Epithelial cell of proximal tubule (primary cell): ENCODE data around the gene SKA3. TPM values are rescaled to one million over a fixed set of nuclear protein-coding genes. Genes with fewer than 3 reads are reported as not detected.

Experiments
- DNase-seq: peaks from one replicate; pipeline ENCODE4 v3.0.0-alpha.2; 2011; ENCODE audit warnings: low read depth
- H3K4me3 ChIP-seq: 2 replicates; pipeline ENCODE4 v1.5.1; 2011; ENCODE audit warnings: low read depth, mild to moderate bottlenecking, low read length
- CTCF ChIP-seq: conservative IDR thresholded peaks from 2 replicates; pipeline ENCODE4 v1.5.1; 2012; ENCODE audit warnings: low read depth, mild to moderate bottlenecking, low read length
- total RNA-seq: library from RNA; depleted of rRNA; stranded (reverse); fragments of >200 nt; gene quantifications from 2 replicates; pipeline ENCODE4 v1.2.3, GENCODE V29; 2015

The SKA3 gene
- total RNA-seq, 1 donor from 2014 or later, result 22.1 TPM

GRCh38 chr13:21106089-21106488, 70.3 kb downstream of the SKA3 start:
- DNase-seq, result peak; percentile 16
- no peak overlapping the region for H3K4me3 ChIP-seq
- no peak for TF ChIP-seq CTCF

GRCh38 chr13:21104199-21105019, 71.9 kb downstream of the SKA3 start:
- H3K4me3 ChIP-seq, result no peak overlapping the region
- DNase-seq, result no peak
- no peak for TF ChIP-seq CTCF

Other genes with a start within 250 kb of the SKA3 start
- gene LATS2, start 115.0 kb downstream of the SKA3 start, total RNA-seq, result 17.1 and 22.1 TPM in 2 replicates
- gene SAP18, start 36.4 kb downstream of the SKA3 start, total RNA-seq, result 50.5 and 51.1 TPM in 2 replicates
- 39.0 and 48.7 TPM in 2 replicates for gene MRPL57, start 106 bp upstream of the SKA3 start, total RNA-seq